ENCODE results near the gene PRELID1. TPM values are rescaled to one million over a fixed set of nuclear protein-coding genes. Genes with fewer than 3 reads are reported as not detected.

The PRELID1 gene
- polyA plus RNA-seq, 1 experiment = 135 TPM

DNA sequence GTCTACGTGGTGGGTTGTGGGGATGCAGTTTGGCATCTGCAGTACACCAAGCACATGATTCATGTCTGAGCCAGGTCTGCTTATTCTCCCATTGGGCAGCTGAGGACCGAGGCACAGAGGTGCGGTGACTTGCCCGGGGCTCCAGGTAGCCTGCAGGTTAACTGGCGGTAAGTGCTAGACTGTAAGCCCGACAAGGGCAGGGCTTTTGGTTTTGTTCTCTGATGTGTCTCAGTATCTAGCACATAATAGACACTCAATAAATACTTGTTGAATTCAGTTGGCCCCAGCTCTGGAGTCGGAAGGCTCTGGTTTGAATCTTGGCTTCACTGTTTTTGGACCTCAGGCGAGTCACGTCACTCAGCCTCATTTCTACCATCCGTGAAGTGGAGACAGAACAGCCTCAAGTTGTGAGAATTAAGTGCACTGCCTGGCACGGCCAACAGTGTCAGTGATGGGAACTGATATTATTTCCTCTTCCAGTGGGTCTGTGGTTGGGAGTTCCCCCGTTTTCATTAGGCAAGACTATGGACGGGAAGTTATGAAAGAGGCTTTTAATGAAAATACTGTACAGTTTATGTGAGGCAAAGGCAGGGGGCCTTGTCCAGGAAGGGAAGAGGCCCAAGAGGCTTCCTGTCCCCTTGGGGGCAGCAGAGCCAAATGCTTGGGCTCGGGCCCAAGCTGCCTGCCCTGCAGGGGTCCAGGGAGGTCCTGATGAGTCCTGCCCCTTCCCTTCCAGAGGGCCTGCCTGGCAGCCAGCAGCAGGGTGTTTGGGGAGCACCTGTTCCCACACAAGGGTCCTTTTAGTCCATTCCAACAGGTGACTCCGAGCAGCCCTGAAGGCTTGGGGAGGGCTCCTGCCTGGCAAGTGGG lies 3.3 kb downstream of the PRELID1 start:
- Histone ChIP-seq H3K9me3 (ENCODE audit: control insufficient read depth, insufficient read depth, low read length) (no peaks in the 10 kb centered on the region; the same call in 1 of the 2 replicates), H3K27me3 (ENCODE audit: control insufficient read depth, insufficient read depth, low read length) (no peaks in the 10 kb centered on the region), H3K27ac (ENCODE audit: low read depth, low read length) (no peak overlapping the region), H3K4me3 (ENCODE audit: low read depth, low read length) (no peak overlapping the region)
- DNase-seq (ENCODE audit: low read depth, low spot score) = no peak
- CTCF ChIA-PET = no interaction called here
- POLR2A ChIA-PET = no interaction called here
- TF ChIP-seq, protein P1, sequence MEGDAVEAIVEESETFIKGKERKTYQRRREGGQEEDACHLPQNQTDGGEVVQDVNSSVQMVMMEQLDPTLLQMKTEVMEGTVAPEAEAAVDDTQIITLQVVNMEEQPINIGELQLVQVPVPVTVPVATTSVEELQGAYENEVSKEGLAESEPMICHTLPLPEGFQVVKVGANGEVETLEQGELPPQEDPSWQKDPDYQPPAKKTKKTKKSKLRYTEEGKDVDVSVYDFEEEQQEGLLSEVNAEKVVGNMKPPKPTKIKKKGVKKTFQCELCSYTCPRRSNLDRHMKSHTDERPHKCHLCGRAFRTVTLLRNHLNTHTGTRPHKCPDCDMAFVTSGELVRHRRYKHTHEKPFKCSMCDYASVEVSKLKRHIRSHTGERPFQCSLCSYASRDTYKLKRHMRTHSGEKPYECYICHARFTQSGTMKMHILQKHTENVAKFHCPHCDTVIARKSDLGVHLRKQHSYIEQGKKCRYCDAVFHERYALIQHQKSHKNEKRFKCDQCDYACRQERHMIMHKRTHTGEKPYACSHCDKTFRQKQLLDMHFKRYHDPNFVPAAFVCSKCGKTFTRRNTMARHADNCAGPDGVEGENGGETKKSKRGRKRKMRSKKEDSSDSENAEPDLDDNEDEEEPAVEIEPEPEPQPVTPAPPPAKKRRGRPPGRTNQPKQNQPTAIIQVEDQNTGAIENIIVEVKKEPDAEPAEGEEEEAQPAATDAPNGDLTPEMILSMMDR (IDR thresholded peaks at IDR 0.05; ENCODE audit: low read depth, low read length) = no peak

DNA sequence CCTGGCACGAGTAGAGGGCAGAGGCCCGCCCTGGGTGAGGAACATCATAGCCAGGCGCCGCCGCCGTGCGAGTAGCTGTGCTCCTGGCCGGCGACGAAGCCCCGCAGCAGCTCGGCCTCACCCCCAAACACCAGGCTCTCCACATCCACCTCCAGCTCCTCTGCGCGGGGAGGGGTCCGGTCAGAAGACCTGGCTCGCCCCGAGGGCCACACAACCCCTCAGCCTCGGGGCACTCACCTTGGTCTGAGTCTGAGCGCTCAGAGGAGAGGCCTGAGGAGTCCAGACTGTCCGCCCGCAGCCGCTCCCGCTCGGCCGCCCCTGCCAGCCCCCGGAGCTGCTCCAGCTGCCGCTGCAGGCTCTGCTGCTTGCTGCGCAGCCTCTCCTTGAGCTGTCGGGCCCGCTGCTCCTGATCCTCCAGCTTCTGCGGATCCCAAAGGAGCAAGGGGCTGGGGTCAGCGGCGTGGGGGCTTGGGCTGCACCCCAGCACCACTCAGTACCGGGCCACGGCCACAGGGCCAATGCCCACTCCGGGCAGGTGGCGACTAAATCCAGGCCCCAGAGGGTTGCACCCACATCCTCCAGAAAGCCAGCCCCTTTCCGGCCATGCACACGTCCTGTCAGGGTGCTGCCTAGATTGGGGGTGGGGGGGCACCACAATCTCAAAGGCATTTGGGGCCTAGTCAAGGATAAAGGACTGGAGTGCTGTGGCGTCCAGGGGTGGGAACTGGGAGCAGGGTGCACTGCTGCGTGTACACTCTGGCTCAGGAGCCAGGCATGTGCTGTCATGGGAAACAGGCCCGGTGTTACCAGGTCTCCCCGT lies 4.2 kb downstream of the PRELID1 start:
- H3K27ac ChIP-seq (ENCODE audit: low read depth, low read length) = no peak overlapping the region
- POLR2A ChIA-PET = no interaction called here
- no peak overlapping the region for H3K4me3 ChIP-seq (ENCODE audit: low read depth, low read length)
- no peaks in the 10 kb centered on the region for H3K27me3 ChIP-seq (ENCODE audit: control insufficient read depth, insufficient read depth, low read length)
- TF ChIP-seq, protein P1 (IDR thresholded peaks at IDR 0.05; ENCODE audit: low read depth, low read length) = no peak
- no peak for DNase-seq (ENCODE audit: low read depth, low spot score)
- CTCF ChIA-PET = interaction anchor here (1.2 to 2.6 kb wide), 2 partner anchors 182 to 194 kb away, joined by 3 to 35 read pairs; no protein-coding TSS in a partner anchor
- no peaks in the 10 kb centered on the region; the same call in 1 of the 2 replicates for H3K9me3 ChIP-seq (ENCODE audit: control insufficient read depth, insufficient read depth, low read length)

DNA sequence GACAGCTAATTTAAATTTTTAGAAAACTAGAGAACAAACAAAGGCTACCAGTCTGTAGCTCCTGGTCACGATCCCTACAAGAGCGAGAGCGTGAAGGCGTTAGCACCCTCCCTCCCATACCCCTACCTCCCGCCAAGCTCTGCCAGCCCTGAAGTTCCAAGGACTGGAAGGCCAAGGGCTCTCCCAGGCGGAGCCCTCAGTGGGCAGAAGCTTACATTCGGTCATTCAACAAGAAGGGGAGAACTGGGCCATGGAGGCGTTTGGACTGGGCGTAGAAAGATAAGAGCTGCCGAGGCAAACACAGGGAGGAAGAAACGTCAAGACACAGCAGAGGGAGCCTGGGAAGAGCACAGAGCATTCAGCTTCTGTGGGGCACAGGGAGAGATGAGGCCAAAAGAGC lies 5.1 kb downstream of the PRELID1 start:
- H3K4me3 ChIP-seq (ENCODE audit: low read depth, low read length) = no peak overlapping the region
- ChIA-PET POLR2A (interaction anchor here (0.9 kb wide), 1 partner anchor 210 kb away, joined by 3 read pairs; no protein-coding TSS in a partner anchor), CTCF (interaction anchor here (0.6 to 2.8 kb wide), 11 partner anchors 9 to 275 kb away, joined by 3 to 35 read pairs (median 5); partner anchors contain the start of gene LMAN2)
- no peaks in the 10 kb centered on the region for H3K27me3 ChIP-seq (ENCODE audit: control insufficient read depth, insufficient read depth, low read length)
- DNase-seq (ENCODE audit: low read depth, low spot score) = no peak
- TF ChIP-seq, protein P1 (IDR thresholded peaks at IDR 0.05; ENCODE audit: low read depth, low read length) = no peak
- H3K9me3 ChIP-seq (ENCODE audit: control insufficient read depth, insufficient read depth, low read length) = no peaks in the 10 kb centered on the region; the same call in 1 of the 2 replicates
- H3K27ac ChIP-seq (ENCODE audit: low read depth, low read length) = no peak overlapping the region

DNA sequence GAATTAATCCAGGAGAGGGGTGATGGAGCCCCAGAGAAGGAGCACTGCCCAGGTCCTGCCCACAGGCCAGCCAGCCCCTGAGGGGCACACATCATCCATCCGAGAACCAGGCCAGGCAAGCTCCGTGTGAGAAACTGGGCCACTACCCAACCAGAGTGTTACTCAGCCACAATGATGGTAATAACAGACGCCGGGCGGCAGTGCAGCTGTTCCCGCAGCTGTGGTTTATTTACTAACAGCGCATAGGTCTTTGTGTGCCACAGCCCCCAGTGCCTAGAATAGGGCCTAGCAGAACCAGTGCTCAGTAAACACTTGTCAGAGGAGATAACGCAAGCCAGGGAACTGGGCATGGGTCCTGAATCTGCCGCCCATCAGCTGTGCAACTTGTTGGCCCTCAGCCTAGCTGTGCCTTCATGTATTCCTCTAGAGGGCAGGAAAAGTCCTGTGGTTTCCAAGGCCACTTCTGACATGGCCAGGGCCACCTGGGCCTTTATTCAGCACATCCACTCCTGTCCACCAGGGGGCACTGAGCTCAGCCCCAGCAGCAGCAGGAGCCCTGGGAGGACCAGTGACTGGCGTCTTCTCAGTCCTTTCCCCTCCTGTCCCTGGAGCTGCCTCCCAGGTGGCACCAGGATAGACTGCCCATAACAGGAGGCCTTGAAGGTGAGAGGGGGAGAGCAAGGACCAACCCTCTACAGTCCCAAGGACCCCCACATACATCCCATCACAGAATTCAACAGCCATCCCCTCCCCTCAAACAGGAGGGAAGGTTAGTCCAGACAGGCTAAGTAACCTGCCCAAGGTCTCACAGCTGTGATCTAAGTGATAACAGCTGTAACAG lies 6.0 kb downstream of the PRELID1 start:
- TF ChIP-seq, protein P1 (IDR thresholded peaks at IDR 0.05; ENCODE audit: low read depth, low read length) = peak; percentile 86
- H3K27me3 ChIP-seq (ENCODE audit: control insufficient read depth, insufficient read depth, low read length) = no peaks in the 10 kb centered on the region
- H3K27ac ChIP-seq (ENCODE audit: low read depth, low read length) = no peak overlapping the region
- ChIA-PET CTCF (interaction anchor here (0.5 to 2.8 kb wide), 32 partner anchors 9 to 648 kb away, joined by 3 to 35 read pairs (median 4); partner anchors contain the start of gene LMAN2), POLR2A (interaction anchor here (0.6 to 0.9 kb wide), 3 partner anchors 37 to 211 kb away, joined by 3 to 6 read pairs (median 3); no protein-coding TSS in a partner anchor)
- no peak for DNase-seq (ENCODE audit: low read depth, low spot score)
- no peaks in the 10 kb centered on the region; the same call in 1 of the 2 replicates for H3K9me3 ChIP-seq (ENCODE audit: control insufficient read depth, insufficient read depth, low read length)
- no peak overlapping the region for H3K4me3 ChIP-seq (ENCODE audit: low read depth, low read length)

Measured in AG04450 (cell line).